GM18867 (cell line): ENCODE results near the gene SPIB.
"Not testable (repeated sequence)": the region's sequence is repeated elsewhere in the genome, so short reads cannot be mapped to it uniquely, and the experiment has no call there.

ENCODE experiments used
- ATAC-seq: cut with Tn5 transposase; IDR thresholded peaks from one replicate; pipeline ENCODE4 v1.9.1; 2021; ENCODE audit warnings: mild to moderate bottlenecking, moderate library complexity; ENCODE audit not compliant: unreplicated experiment

Gene SPIB

DNA sequence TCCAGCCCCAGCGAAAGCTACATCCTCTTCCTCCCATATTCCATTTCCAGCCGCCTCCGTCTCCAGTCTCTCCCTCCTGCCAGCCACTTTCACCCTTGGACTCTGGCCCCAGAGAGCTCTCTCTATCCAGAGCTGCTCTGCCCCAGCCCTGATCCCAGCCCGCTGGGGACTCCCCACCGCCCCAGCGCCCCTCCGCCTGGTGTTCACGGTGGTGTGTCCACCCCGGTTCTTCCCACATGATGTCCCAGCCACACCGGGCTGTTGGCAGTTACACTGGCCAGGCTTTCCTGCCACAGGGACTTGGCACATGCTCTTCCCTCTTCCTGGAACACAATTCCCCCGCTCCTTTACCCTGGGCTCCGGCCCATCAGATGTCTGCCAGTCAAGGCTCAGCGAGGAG is 46.3 kb downstream of the SPIB start:
- no peak for ATAC-seq

DNA sequence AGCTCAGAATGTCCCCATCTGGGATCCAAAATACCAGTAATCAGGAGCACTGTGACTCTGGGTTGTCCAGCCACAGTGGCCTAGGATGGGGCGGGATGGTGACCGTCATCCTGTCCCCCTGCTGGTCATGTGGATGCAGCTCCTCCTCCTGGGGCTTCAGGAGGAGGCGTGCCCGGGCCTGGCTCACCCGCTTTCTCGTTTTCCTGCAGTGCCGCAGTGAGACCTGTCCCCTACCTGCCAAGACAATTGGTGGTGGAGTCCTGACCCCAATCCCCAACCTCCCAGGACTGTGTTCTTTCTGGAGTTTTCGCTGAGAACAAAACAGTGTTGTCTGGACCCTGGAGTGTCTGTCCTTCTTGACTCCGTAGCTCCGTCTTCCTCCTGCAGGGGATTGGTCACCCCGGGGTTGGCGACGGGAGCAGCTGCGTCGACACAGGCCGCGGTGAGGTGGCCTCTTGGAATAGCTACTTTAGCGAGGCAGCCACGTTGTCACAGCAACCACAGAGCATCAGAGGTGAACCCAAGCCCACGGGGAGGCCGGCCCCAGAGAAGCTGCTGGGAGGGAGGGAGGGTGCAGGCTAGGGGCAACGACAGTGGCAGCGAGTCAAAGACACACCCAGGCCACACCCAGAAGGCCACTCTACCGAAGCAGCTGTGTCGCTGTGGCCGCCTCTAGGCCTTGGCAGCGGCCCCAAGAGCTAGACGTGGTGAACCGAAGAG is 47.4 kb downstream of the SPIB start:
- ATAC-seq: no peak

DNA sequence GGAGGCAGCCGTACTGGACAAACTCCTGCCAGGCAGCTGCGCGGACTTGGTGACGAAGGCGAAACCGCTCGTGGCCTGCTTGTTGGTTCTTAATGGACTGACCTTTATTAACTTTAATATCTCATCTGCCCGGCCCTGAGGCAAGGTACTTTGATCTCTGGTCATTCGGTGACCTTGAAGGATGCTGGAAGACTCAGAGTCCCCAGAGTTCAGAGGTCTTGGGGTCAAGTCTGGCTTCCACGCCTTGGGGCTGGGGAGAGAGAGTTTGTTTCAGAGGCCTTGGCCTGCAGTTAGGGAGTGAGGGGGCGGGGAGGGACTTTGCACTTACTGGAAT is 47.9 kb downstream of the SPIB start:
- ATAC-seq: no peak

DNA sequence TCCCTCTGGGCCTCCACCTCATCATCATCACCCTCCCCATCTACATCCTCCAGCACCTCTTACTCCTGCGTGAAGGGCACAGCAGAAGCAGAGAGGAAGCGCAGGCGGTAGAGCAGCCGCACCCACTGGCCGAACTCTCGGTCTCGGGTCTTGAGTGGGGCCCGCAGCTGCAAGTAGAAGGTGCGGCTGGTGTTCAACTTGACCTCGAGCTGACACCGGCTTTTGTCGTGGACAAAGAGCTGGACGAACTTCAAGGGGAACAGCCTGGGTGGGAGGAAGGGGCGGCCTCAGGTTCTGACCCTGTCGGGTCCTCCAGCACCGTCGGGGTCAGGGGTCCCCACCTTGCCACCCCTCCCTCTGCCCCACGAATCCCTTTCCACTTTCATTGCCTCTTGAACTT is 48.8 kb downstream of the SPIB start:
- ATAC-seq: no peak

DNA sequence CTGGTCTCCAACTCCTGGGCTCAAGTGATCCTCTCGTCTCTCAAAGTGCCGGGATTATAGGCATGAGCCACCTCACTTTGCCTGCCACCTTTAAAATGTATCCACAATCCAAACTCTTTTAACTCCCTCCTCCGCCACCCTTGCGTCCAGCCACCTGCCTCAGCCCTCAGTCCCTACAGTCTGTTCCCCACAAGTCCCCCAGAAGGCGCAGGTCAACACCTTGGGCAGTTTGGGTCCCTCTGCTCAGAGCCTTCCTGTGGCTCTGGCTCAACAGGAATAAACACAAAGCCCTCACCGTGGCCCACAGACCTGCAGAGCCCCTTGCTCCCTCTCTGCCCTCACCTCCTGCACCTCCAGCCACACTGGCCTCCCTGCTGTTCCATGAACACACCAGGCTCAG is 50.1 kb downstream of the SPIB start:
- no peak for ATAC-seq

DNA sequence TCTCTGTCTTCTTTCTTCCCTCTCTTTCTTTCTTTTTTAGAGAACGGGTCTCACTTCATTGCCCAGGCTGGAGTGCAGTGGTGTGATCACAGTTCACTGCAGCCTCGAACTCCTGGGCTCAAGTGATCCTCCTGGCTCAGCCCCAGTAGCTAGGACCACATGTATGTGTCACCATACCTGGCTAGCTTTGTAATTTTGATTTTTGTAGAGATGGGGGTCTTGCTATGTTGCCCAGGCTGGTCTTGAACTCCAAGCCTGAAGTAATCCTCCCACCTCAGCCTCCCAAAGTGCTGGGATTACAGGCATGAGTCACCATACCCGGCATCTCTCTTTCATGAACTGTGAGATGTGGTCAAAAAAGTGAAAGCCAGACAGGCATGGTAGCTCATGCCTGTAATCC is 54.6 kb downstream of the SPIB start:
- ATAC-seq: not testable (repeated sequence)

DNA sequence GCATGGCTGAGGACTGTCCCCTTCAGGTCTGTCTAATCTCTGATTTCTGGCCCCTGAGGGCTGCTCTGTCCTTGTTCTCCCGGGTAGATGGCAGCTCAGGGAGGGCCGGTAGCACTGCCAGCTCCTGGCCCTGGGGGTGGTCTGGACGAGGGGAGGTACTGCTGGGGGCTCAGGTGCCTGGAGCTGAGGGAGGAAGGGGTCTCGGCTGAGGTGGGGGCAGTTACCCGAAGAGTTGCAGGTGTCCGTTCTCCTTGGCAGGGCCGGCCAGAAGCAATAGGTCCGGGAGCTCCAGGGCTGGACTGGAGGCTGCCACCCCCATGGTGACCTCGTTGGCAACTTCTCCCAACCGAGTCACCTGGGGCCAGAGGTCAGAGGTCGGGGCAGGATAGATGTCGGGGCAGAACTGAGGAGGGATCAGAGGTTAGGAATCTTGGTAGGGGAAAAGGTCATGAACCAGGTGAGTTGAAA is 56.4 kb downstream of the SPIB start:
- no peak for ATAC-seq

DNA sequence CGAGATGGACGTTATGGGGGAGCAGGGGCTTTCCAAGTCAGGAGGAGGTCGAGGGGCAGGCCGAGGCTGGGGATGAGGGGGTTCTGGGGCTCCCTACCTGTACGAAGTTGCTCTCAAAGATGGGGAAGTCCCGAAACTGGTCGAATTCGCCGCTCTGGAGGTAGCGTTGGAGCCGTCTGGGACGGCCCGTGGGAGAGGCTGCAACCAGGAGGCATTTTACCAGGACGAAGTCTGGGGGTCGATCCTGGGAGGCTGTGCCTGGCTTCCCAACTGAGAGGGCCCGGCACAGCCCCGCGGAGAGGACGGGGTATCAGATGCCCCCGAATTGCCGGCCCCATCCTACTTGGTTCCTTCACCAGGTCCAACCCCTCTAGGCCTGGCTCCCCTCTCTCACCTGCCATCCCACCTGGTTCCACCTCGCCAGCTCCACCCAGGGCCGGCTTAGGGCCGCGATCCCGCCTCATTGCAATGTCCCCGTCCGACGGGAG is 57.0 kb downstream of the SPIB start:
- ATAC-seq: peak; percentile 7

DNA sequence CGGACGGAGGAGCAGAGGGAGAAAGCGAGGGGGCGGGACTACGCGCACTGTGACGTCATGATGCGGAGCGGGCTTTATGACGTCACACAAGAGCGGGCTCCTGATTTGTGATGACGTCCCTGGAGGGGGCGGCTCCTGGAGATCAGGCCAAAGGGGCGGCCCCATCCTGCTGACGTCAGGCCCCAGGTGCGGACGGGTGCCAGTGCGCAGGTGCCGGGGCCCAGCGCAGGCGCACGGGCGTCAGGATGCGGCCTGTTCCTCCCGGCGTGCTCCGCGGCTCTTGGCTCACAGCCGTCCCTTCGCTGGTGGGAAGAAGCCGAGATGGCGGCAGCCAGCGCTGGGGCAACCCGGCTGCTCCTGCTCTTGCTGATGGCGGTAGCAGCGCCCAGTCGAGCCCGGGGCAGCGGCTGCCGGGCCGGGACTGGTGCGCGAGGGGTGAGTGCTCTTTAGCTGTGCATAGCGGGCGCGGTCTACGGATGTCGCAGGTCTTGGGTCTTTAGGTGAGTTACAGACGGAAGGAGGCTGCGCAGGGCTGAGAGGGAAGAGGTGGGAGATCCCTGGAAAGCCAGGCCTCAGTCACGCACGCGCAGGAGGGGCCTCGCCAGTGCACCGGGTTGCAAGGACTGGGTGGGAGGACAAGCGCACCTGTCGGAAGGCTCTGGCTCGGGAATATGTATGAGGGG is 57.6 kb downstream of the SPIB start, which contains the start of the genes EMC10 and GARIN5A:
TSS of gene EMC10 (plus strand) at position 284 of the 683 bp plus-strand sequence. CDS start at position 322, 38 bp downstream.
TSS of gene GARIN5A (minus strand) at position 625 of the 683 bp plus-strand sequence. CDS start at position 165, 460 bp downstream.
- ATAC-seq: peak; percentile 82

DNA sequence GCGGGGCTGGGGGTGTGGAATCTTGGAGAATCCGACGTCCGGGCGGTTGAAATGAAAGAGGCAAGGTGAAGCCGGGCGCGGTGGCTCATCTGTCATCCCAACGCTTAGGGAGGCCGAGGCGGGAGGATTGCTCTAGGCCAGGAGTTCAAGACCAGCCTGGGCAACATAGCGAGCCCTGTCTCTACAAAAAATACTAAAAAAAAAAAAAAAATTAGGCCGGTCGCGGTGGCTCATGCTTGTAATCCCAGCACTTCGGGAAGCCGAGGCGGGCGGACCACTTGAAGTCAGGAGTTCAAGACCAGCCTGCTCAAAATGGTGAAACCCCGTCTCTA is 58.1 kb downstream of the SPIB start:
- no peak for ATAC-seq

DNA sequence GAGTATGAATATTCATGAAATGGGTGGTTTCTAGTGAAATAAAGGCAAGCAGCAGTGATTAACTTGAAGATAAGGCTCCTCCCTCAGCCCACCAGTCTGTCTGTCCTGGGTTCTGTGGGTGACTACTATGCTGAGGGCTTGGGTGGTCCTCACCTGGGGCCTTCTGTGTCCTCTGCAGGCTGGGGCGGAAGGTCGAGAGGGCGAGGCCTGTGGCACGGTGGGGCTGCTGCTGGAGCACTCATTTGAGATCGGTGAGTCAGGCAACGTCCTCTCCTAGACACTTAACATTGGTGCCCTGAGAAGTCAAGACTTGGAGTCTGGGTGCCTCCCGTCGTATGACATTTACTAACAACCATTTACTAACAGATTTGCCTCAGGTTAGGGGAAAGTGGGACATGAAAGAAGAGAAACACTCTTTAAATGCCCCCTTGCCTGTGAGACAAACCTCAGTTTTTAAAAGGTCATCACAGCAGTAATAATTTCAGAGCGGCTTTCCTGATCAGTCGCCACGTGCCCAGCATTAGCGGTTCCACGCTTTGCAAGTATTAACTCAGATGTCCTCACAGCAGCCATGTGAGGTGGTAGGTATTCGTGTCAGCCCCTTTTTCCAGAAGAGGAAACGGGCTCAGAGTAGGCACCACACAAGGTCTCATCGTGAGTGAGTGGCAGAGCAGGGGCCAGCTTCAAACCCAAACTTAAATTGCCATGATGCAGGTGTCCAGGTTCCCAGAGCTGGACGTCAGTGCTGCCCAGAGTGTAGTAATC is 59.2 kb downstream of the SPIB start:
- no peak for ATAC-seq

DNA sequence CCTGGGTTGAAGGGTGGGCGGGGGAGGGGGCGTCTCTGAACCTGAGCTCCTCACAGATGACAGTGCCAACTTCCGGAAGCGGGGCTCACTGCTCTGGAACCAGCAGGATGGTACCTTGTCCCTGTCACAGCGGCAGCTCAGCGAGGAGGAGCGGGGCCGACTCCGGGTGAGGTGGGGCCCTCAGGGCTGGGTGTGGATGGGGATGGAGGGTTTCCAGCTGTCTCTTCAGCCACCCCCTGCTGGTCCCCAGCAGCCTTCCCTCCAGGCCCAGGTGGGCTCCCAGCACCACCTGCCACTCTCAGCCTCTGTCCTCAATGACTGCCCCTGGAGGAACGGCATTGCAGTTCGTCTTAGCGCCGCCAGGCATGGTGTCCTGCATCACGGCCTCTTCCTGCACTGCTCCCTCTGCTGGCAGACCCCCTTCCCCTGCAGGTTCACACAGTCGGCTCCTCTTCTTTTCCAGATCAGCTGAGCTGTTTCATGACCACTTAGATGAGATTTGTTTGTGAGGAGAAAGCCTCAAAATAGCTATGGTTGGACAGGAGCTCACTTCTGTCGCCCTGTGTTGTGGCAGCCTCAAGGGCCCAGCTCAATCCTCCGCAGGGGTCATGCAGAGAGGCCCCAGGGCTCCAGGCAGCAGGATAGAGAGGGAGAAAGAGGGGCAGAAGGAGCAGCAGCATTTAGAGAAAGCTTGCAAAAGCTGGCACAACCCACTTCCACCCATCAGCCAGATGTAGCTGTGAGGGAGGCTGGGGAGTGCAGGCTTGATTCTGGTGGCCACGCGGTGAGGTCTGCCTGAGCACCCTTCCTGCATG is 60.4 kb downstream of the SPIB start:
- no peak for ATAC-seq

DNA sequence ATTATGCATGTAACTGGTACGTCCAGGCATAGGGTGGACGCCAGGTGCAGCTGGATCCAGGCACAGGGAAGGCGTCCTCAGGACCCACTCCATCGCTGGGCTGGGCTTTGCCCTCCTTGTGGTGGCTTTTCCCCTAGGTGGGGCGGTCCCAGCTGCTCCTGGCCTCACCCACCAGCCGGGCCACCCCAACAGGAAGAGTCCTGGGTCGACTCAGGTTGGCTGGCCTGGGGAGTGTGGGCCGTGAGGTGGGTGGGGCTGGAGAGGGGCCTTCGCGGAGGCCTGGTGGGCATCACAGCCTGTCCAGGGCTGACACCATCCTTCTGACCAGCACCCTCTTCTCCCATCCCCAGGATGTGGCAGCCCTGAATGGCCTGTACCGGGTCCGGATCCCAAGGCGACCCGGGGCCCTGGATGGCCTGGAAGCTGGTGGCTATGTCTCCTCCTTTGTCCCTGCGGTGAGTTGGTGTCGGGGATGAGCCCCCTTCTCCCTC is 61.1 kb downstream of the SPIB start:
- no peak for ATAC-seq

DNA sequence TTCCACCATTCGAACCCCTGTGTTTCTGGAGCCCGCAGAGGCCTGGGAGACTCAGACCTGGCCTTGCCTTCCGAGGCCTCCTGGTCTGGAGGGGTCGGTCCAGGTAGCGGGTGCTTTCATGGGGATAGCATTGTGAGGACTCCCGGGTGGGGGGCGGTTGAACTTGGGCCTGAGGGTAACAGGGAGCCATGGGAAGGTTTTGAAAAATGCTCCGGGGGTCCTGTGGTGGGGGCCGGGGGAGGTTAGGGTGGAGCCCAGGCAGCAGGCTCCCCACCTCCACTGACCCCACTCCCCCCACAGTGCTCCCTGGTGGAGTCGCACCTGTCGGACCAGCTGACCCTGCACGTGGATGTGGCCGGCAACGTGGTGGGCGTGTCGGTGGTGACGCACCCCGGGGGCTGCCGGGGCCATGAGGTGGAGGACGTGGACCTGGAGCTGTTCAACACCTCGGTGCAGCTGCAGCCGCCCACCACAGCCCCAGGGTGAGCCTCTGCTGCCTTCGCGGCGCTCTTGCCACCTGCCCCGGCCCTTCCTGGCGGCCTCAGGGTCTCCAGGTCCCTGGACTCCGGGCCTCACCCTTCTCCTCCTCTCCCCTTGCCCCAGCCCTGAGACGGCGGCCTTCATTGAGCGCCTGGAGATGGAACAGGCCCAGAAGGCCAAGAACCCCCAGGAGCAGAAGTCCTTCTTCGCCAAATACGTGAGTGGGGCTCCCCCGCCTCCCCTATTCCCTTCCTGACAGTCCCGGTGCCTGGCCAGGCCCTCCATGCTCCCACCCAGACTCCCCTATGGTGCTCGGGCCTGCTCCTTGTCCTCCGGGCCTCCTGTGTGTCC is 61.8 kb downstream of the SPIB start:
- ATAC-seq: no peak
